Upper lobe of left lung (tissue), 4 donors: ENCODE measurements around the gene EXOC1.

Experiments
- CTCF ChIP-seq, 6 experiments: fragments of 450-650 bp in 4 of 6; fragments of 200-600 bp in 2 of 6; sonication (generic) in 2 of 6; IDR thresholded peaks; one replicate each; pipeline ENCODE4 v1.5.1; 2016 to 2019; ENCODE audit warnings: antibody characterized with exemption in 6 of 6
- POLR2AphosphoS5 ChIP-seq, 2 donors: sonication (generic); formaldehyde crosslinking; IDR thresholded peaks; one replicate each; pipeline ENCODE4 v1.5.1; 2017; ENCODE audit warnings: antibody characterized with exemption in 2 of 2

- TF ChIP-seq POLR2AphosphoS5 (IDR thresholded peaks at IDR 0.05) (no peak), CTCF (IDR thresholded peaks at IDR 0.05) (no peak)
Measured at GRCh38 chr4:55906989-55907388, 53.5 kb downstream of the EXOC1 start.
